Esophagus (tissue), 2 donors: Measurements from ENCODE around the gene ITGA11. TPM values are rescaled to one million over a fixed set of nuclear protein-coding genes. Genes with fewer than 3 reads are reported as not detected.

Experiments
- H3K27ac ChIP-seq, 2 donors: one replicate each; pipeline ENCODE4 v1.5.1; 2013; ENCODE audit warnings: low read depth in 2 of 2, mild to moderate bottlenecking in 2 of 2, inconsistent platforms in 1 of 2, low read length in 1 of 2, moderate library complexity in 1 of 2
- H3K27me3 ChIP-seq, 2 donors: one replicate each; pipeline ENCODE4 v1.6.1; 2013; ENCODE audit warnings: low read length in 2 of 2, control low read depth in 1 of 2, mild to moderate bottlenecking in 1 of 2; ENCODE audit not compliant: insufficient read depth in 2 of 2, control insufficient read depth in 1 of 2
- H3K36me3 ChIP-seq, 2 donors: one replicate each; pipeline ENCODE4 v1.6.1; 2013; ENCODE audit warnings: low read length in 1 of 2; ENCODE audit not compliant: control insufficient read depth in 2 of 2, insufficient read depth in 2 of 2
- H3K4me1 ChIP-seq, 2 donors: one replicate each; pipeline ENCODE4 v1.6.1; 2013; ENCODE audit warnings: low read length in 1 of 2; ENCODE audit not compliant: control insufficient read depth in 2 of 2, insufficient read depth in 2 of 2
- H3K4me3 ChIP-seq, 2 donors: one replicate each; pipeline ENCODE4 v1.5.1; 2013; ENCODE audit warnings: low read length in 2 of 2, mild to moderate bottlenecking in 2 of 2, low read depth in 1 of 2, moderate library complexity in 1 of 2
- H3K9me3 ChIP-seq, 2 donors: one replicate each; pipeline ENCODE4 v1.6.1; 2013; ENCODE audit warnings: mild to moderate bottlenecking in 2 of 2, low read depth in 1 of 2, low read length in 1 of 2, moderate library complexity in 1 of 2; ENCODE audit not compliant: control insufficient read depth in 2 of 2, insufficient read depth in 1 of 2
- WGBS, 2 donors: extraction: QIAGEN DNeasy Blood & Tissue Kit; methylation state at CpG; one replicate each; pipeline ENCODE4 v1.1.7; 2013; 5-methylcytosine and 5-hydroxymethylcytosine counted together
- polyA plus RNA-seq, 2 donors: library from polyadenylated mRNA; stranded (reverse); fragments of 200-250 nt; gene quantifications; one replicate each; pipeline ENCODE4 v1.2.3, GENCODE V29; 2013
- donor health status: healthy with polysubstance abuse.
- donor health status: Bipolar disorder and iron deficiency.

Gene ITGA11
- polyA plus RNA-seq, 2 donors = 0.14 to 0.45 TPM

DNA sequence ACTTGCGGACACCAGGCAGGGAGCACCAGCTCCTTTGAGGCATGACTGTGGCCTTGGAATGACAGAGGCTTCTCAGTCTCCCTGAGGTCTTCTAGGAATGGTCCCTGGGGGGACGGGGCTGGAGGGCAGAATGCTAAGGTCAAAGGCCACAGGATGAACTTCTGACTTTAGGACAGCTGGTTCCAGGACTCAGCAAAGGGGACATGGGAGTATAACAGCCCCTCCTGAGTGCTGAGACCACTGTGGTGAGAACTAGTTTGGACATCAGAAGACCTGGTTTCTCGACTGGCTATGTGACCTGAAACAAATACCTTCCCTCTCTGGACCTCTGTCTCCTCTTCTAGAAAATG, 17.8 kb downstream of the ITGA11 start:
- Histone ChIP-seq H3K4me3 (no peak overlapping the region), H3K27ac (no peak overlapping the region), H3K27me3 (no peaks in the 10 kb centered on the region), H3K36me3 (no peaks in the 10 kb centered on the region), H3K4me1 (no peaks in the 10 kb centered on the region), H3K9me3 (no peaks in the 10 kb centered on the region)
- 91% methylated on average over 3 of the region's 3 CpGs for WGBS, 2 donors

DNA sequence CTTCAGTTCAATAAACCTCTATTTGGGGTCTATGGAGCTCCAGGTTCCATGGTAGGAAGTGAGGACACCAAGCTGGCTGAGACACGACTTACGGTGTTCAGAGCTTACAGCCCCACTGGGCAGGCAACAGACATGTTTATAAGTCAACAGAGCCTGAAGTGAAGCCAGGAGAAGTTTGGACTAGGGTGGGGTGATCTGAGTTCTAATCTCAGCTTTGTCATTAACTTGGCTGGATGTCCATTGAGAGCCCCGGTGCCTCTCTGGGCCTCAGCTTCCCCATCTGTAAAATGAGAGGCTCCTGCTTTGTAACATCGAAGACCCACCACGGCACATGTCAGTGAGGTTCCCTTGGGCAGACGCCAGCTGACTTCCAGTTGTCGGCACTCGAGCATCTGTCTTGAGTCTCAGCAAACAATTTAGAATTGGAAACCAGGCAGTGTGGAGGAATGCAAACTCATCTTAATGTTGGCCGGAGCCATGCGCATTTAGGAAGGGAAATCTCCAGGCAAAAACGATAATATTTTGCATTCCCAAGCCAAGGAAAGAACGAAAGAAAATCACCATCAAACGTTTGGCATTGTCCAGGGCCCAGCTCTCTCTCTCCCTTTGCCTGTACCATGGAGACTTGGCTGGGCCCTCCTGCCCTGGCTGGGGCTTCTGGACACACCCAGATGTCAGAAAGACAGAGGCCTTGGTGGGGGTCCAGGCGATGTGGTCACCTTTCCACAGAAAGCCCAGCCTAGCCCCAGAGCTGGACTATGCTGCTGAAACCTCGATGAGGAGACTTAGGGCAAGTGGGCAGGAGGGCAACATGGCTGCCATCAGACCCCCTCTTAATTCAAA, 18.4 kb downstream of the ITGA11 start:
- H3K9me3 ChIP-seq = no peaks in the 10 kb centered on the region
- 73 to 76% methylated on average over 15 of the region's 15 CpGs for WGBS, 2 donors
- no peaks in the 10 kb centered on the region for H3K27me3 ChIP-seq
- no peaks in the 10 kb centered on the region for H3K4me1 ChIP-seq
- H3K4me3 ChIP-seq = no peak overlapping the region
- H3K36me3 ChIP-seq = no peaks in the 10 kb centered on the region
- no peak overlapping the region for H3K27ac ChIP-seq

DNA sequence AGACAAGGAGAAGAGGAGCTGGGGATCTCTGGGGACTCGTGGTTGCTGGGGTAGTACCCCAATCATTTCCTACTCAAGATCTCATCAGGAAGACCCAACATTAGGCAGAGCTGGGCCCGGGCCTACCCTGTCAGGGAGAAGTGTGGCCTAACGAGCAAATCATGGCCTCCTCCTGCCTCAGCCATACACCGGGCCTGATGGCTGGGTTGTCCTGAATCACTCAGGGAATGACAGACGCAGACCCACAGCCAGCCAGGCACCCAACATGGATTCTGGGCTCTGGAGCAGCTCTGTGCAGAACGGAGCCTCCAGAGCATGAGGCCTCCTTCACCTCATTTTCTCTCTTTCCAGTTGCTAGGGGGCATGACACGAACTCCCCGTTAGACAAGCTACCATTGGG, 19.7 kb downstream of the ITGA11 start:
- no peak overlapping the region for H3K4me3 ChIP-seq
- no peaks in the 10 kb centered on the region for H3K9me3 ChIP-seq
- no peaks in the 10 kb centered on the region for H3K27me3 ChIP-seq
- H3K27ac ChIP-seq = no peak overlapping the region
- H3K36me3 ChIP-seq = no peaks in the 10 kb centered on the region
- WGBS, 2 donors = 84 to 89% methylated on average over 8 of the region's 8 CpGs
- no peaks in the 10 kb centered on the region for H3K4me1 ChIP-seq

DNA sequence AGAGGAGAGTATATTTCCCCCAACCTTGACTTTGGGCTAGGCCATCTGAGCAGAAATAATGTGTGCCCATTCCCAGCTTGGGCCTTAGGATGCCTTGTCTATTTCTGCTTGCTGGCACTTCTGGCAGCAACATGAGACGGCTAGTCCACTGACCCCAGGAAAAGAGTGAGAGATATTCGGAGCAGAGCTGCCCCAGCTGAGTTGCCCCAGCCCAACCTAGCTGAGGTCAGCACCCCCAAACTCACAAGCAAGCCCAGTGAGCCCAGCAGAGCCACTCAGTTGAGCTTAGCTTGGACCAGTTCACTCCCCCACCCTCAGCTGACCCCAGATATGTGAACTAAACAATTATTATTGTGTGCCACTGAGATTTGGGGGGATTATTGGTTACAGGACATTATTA, 20.2 kb downstream of the ITGA11 start:
- no peak overlapping the region for H3K27ac ChIP-seq
- H3K36me3 ChIP-seq = no peaks in the 10 kb centered on the region
- WGBS, 2 donors = 90 to 93% methylated on average over 2 of the region's 2 CpGs
- H3K4me1 ChIP-seq = no peaks in the 10 kb centered on the region
- no peaks in the 10 kb centered on the region for H3K27me3 ChIP-seq
- no peak overlapping the region for H3K4me3 ChIP-seq
- no peaks in the 10 kb centered on the region for H3K9me3 ChIP-seq

DNA sequence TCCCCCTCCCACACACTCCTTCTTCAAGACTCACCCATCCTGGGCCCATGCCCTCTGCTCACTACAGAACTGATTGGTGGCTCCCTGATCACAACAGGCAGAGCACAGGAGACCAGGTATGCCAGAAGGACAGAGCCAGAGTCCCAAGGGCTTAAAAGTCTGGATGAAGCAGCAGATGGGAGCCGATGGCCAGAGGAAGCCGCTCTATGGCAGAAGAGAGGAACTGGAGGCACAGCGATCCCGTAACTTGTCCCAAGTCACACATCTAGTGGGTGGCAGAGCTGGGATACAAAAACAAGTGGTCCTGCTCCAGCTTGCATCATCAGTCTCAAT, 20.7 kb downstream of the ITGA11 start:
- no peaks in the 10 kb centered on the region for H3K36me3 ChIP-seq
- H3K9me3 ChIP-seq = no peaks in the 10 kb centered on the region
- H3K27ac ChIP-seq = no peak overlapping the region
- H3K27me3 ChIP-seq = no peaks in the 10 kb centered on the region
- no peaks in the 10 kb centered on the region for H3K4me1 ChIP-seq
- 88 to 97% methylated on average over 4 of the region's 4 CpGs for WGBS, 2 donors
- H3K4me3 ChIP-seq = no peak overlapping the region

DNA sequence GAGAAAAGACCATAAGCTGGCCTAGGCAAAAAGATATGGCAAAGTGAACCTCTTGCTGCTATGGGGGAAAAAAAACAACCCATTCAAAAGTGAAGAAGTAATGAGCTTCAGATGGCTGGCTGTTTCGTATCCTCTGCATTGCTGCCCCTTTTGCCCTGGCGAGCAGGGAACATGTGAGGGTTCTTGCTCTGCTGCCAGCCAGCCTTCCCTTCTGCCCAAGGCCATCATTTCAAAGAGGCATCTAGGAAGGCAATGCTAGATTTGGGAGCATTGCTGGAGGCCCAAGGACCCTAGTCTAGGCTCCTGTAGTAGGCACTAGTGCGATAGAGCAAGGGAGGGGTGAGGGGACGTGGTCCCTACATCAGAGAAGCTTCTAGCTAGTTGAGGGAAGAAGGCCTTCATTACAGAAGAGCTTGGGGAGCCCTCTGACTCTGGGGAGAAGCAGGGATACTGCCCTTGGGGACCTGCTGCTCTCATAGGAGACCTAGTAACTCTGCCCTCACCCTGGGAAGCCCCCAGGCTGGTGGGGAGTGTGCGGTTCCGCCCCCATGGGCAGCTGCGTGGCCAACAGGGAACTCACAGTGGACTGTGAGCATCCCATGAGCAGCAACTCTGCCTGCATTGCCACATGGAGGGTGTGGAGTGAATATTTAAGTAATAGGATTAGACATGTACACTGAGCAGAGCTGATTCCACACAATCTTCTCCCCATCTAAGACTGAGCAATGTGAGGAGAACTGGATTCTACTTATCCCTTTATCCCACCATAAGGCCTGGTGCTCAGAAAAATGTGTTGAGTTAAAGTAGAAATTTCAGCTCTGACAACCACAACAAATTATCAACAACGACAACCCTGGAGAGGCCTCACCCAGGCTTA, 21.3 kb downstream of the ITGA11 start:
- WGBS, 2 donors = 92% methylated on average over 8 of the region's 8 CpGs
- H3K4me1 ChIP-seq = no peaks in the 10 kb centered on the region
- H3K27ac ChIP-seq = no peak overlapping the region
- no peaks in the 10 kb centered on the region for H3K27me3 ChIP-seq
- no peak overlapping the region for H3K4me3 ChIP-seq
- H3K36me3 ChIP-seq = no peaks in the 10 kb centered on the region
- no peaks in the 10 kb centered on the region for H3K9me3 ChIP-seq

DNA sequence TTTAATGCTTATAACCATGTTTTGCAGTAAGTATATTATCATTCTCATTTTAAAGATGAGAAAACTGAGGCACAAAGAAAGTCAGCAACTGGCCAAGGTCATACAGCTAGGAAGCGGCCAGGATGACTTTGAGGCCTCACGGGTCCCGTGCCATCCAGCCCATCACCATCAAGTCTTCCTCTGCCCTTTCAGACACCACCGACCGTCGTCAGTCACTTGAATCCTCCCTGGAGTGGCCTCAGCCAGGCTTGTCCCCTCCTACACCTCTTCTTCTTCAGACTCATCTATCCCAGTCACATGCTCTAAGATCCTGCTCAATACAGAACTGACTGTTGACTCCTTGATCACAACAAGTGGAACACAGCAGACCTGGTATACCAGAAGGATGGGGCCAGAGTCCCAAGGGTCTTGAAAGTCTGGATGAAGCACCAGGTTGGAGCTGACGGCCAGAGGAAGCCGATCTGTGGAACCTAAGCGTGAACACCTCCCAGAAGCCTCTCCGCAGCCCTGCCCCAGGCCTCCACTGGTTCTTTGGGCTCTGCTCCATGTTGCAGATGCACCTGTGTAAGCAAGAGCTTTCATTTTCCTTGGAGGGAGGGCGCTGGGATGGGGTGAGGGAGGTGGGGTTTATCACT, 22.1 kb downstream of the ITGA11 start:
- no peaks in the 10 kb centered on the region for H3K4me1 ChIP-seq
- H3K27ac ChIP-seq = no peak overlapping the region
- WGBS, 2 donors = 91 to 92% methylated on average over 11 of the region's 11 CpGs
- no peaks in the 10 kb centered on the region for H3K36me3 ChIP-seq
- H3K4me3 ChIP-seq = no peak overlapping the region
- H3K9me3 ChIP-seq = no peaks in the 10 kb centered on the region
- H3K27me3 ChIP-seq = no peaks in the 10 kb centered on the region

DNA sequence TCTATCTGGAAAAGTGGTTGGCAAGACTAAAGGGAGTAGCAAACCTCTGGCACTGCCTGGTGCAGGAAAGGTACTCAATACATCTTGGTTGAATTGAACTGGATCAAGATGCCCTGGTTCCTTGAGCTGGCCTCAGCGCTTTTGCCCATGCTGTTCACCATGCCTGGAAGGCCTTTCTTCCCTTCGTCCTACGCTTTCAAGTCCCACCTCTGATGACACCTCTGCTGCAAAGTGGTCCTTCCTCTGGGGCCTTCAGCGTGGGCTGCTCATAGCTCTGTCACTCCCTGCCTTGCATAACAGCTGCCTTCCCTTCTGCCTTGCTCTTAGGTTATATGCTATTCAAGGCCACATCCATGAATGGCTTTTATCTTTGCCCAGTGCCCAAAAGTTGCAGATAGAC, 23.0 kb downstream of the ITGA11 start:
- Histone ChIP-seq H3K36me3 (no peaks in the 10 kb centered on the region), H3K27ac (no peak overlapping the region), H3K4me1 (no peaks in the 10 kb centered on the region), H3K4me3 (no peak overlapping the region), H3K9me3 (no peaks in the 10 kb centered on the region), H3K27me3 (no peaks in the 10 kb centered on the region)
- WGBS, 2 donors = 91 to 94% methylated on average over 4 of the region's 4 CpGs

DNA sequence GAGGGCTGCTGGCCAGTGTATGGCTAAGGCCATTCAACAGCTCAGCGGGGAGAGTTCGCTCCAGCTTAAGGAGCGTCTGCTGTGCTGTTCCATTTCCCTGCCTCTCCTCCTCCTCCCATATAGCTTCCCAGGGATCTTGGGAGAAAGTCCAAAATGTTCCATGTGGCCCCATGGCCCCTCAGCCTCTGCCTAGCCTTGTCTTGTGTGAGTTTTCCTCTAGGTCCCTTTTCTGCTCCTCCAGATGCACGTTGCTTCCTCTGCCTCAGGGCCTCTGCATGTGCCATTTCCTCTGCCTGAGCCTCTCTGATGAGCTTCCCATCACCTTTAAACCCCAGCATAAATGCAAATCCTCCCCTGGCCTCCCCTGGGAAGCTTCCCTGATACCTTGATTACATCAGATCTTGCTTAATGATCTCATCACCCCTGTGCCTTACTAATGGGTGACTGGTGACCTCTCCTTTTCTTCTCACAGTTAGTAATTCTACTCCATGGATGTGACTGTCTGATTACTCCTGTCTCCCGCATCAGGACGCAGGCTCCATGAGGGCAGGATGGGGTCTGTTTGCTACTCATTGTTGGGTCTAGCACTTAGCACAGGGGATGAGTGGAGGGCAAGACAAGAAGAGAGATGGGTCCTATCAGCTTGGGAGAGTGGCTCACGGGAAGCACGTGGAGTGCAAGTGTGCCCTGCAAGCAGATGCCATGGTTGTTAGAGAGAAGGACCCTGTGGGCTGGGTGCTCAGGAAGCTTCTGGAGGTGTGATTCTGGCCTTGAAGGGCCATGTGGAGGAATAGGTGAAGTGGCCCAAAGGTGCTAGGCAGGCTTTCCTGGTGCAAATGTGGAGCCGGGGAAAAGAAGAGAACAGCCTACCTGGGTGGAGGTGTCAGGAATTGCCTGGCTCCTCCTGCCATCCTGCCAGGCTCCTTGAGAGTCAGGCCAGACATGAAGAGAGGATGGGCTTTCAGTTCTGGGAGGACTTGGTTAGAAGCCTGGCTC, 23.8 kb downstream of the ITGA11 start:
- H3K9me3 ChIP-seq = no peaks in the 10 kb centered on the region
- H3K27ac ChIP-seq = peak overlapping the region in 1 of 2 donors; percentile 14
- WGBS, 2 donors = 89 to 92% methylated on average over 9 of the region's 9 CpGs
- H3K4me1 ChIP-seq = no peaks in the 10 kb centered on the region
- no peaks in the 10 kb centered on the region for H3K27me3 ChIP-seq
- H3K36me3 ChIP-seq = no peaks in the 10 kb centered on the region
- no peak overlapping the region for H3K4me3 ChIP-seq
